Stimulated activated CD4-positive, alpha-beta T cell treated with anti-CD3 and anti-CD28 coated beads, TNF-alpha, amount 100 ng/mL, for 4 hours (primary cell): Measurements from ENCODE around the gene TRIM74.
"Not testable (repeated sequence)": the region's sequence is repeated elsewhere in the genome, so short reads cannot be mapped to it uniquely, and the experiment has no call there.

Source experiments
- DNase-seq, 3 experiments: peaks; one replicate each; pipeline ENCODE4 v3.0.0-alpha.2; 2020; ENCODE audit warnings: low read depth in 3 of 3

Gene TRIM74

DNA sequence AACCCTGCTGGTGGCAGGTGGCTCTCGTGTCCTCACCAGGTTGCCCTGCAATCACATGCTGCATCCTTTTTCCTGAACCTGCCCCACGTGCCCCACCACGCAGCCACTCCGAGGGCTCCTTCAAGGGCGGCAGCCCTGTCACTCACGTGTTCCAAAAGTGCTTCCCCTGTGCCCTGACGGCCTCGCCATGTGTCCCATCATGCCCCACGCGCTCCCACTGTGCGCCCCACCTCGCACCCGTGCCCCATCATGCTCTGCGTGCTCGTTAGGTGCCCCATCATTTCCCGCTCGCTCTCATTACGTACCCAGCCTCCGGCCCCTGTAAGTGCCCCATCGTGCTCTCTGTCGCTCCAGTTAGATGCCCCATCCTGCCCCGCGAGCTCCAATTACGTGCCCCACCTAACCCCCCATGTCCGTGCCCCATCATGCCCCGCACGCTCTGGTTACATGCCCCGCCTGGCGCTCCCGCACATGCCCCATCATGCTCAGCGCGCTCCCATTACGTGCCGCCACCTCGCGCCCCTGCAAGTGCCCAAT, at the start of gene TRIM74:
Gene TRIM74, minus strand, starts transcription at position 487 of the 537 bp plus-strand sequence. CDS start 3,309 bp downstream, outside the sequence.
- DNase-seq: not testable (repeated sequence)

DNA sequence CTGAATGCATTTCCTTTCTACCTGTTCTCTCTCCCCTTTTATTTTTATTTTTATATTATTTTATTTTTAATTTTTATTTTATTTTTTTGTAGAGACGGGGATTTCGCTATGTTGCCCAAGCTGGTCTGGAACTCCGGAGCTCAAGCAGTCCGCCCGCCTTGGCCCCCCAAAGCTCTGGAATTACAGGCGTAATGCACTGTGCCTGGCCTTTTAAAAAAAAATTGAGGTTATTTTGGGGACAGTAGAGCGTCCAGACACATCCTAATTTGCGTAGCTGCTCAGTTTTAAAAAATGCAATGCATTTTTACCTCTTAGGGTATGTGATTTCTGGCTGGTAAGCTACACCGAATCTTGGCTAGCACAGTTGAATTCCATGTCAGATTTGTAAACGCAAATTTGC, 37.2 kb upstream of the TRIM74 start:
- DNase-seq: not testable (repeated sequence)

DNA sequence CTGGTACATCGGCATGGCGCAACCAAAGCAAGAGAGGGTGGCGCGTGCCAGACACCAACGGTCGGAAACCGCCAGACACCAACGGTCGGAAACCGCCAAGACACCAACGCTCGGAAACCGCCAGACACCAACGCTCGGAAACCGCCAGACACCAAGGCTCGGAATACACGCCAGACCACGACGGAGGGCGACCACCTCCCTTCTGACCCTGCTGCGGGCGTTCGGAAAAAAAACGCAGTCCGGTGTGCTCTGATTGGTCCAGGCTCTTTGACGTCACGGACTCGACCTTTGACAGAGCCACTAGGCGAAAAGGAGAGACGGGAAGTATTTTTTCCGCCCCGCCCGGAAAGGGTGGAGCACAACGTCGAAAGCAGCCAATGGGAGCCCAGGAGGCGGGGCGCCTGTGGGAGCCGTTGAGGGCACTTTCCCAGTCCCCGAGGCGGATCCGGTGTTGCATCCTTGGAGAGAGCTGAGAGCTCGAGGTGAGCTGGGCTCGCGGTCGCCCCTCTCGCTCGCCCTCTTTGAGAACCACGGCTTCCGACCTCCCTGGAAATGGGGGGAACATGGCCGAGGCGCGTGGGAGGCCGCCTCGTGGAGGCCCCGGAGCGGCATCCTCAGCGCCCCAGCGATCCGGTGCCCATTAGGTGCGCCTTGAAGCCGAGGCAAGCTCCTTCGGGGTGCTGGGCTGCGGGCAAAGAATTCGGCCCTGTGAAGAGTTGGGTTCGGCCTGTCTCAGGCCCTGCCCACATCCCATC, 36.6 kb upstream of the TRIM74 start:
- DNase-seq: peak; percentile 78 to 85 (median 81)

DNA sequence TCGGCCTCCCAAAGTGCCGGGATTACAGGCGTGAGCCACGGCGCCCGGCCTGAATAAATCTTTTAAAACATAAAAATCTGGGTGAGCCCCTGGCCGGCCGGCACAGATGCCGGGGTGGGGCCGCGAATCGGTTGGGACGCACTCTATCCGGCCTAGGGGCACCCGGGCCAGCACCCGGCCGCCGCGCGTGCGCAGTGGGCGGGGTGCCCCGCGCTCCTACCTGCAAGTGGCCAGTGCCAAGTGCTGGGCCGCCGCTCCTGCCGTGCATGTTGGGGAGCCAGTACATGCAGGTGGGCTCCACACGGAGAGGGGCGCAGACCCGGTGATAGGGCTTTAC, 36.1 kb upstream of the TRIM74 start:
- DNase-seq: peak in 2 of 3 experiments; percentile 52 to 56

DNA sequence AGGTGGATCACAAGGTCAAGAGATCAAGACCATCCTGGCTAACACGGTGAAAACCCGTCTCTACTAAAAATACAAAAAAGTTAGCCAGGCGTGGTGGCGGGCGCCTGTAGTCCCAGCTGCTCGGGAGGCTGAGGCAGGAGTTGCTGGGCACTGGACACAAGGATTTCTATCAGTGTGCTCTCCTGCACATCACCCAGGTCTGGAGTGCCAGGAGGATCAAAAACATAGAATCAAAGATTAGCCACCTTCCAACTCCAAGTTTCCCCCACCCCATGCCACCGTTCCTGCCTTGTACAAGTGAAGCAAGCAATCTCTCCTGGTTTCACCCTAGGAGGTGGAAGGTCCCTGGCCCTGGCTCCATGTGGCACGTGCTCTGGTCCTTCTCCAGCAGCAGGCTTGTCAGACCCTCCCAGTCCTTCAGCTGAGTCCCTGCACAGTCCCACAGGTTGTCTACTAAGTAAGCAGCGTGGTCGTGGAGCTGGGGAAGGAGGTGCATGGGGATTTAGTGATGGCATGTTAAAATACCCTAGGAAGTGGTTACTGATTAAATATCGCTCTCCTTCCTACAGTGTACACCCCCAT, 28.7 kb upstream of the TRIM74 start:
- not testable (repeated sequence) for DNase-seq

DNA sequence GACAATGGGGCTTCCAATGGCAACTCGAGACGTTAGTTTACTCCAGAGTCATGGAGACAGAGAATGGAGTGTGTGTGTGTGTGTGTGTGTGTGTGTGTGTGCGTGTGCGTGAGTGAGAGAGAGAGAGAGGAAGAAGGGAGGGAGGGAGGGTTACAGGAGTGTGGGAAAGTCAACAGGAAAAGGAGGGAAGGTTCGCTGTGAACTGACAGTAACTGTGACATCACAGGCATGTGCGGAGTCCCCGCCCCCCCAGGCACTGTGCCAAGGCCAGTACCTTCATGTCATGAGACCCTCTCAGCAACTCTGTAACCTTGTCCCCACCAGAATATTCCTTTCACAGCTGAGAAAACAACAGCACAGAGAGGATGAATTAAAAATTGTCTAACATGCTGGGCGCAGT, 28.2 kb upstream of the TRIM74 start:
- DNase-seq: not testable (repeated sequence)

DNA sequence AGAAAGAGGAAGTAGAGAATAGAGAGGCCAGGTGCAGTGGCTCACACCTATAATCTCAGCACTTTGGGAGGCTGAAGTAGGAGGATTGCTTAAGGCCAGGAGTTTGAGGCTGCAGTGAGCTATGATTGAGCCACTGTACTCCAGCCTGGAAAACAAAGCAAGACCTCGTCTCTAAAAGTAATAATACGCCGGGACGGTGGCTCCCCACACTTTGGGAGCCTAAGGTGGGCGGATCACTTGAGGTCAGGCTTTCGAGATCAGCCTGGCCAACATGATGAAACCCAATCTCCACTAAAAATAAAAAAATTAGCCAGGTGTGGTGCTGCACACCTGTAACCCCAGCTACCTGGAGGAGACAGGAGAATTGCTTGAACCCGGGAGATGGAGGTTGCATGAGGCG, 26.2 kb upstream of the TRIM74 start:
- not testable (repeated sequence) for DNase-seq

DNA sequence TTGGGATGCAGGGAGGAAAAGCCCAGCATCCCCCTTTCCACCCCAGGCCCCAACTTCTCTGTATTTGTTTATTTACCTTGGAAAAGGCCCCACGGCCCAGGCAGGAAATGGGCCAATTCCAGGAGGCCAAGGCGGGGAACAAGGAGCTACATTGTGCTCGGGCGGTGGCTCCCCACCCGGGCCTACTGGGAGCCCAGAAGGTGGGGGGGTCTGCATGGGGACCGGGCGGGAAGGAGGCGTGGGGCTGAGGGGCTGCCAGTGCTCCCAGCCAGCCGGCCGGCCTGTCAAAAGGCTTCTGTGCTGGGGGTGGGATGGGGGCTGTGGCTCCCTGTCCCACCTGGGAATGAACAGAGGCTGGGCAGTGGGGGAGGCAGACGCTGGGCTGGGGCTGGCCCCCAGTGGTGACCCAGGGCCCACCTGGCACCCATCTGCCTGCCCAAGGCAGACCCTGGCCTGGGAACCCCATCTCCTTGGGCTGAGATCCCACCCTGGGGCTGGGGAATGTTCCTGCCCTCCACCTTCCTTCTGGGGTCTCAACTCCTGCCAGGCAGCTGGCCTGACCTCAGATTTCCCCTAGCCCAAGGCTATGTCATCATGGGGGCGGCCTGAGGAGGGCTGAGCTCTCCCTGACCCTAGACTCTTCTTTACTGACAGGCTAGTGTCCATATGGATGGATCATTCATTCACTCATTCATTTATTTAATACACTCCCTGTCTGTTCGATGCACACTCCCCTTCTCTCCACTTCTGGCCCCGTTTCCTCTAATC, 21.1 kb upstream of the TRIM74 start:
- not testable (repeated sequence) for DNase-seq

DNA sequence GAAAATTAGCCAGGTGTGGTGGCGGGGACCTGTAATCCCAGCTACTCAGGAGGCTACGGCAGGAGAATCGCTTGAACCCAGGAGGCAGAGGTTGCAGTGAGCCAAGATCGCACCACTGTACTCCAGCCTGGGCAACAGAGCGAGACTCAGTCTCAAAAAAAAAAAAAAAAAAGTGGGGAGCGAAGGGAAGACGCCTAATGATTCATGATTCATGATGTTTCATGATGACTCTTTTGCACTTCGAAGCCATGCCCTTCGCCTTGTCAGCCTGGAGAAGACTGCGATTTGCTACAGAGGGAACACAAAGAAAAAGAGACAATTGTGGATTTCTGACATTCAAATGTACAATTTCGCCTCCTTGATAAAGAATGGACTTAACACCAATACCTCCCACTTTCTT, 12.8 kb upstream of the TRIM74 start:
- not testable (repeated sequence) for DNase-seq

DNA sequence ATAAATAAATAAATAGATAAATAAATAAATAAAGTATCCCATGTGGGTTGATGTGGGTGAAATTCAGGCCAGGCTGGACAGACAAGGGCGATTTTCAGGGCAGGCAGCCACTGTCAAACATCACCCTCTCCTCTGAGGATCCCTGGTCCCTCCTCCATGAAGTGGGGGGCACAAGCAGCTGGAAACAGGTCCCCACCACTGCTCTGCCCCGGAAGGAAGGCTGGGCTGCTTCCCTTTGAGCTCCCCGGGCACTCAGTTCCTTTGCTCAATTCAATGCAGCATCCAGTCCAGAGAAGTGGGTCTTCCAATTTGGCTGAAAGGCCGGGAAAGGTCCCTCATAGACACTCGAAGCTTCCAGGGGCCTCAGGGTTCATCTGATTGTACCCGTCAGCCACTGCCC, 11.1 kb upstream of the TRIM74 start:
- DNase-seq: not testable (repeated sequence)

DNA sequence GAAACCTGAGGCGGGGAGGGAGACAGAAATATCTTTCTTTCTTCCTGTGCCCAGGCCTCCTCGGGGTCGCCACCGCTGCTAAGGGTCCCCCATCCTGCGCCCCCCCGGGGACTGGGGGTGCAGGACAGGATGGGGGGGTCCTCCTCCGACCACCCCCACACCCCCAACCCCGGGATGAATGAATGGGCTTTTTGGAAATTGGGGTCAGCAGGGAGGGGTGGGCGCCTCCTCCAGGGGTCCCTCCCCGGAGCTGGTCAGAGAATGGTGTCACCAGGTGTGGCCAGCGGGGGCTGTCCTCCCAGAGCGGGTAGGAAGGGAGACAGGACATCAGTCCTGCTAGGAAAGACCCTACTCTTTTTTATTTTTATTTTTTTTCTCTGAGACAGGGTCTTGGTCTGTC, 7.2 kb upstream of the TRIM74 start:
- not testable (repeated sequence) for DNase-seq

DNA sequence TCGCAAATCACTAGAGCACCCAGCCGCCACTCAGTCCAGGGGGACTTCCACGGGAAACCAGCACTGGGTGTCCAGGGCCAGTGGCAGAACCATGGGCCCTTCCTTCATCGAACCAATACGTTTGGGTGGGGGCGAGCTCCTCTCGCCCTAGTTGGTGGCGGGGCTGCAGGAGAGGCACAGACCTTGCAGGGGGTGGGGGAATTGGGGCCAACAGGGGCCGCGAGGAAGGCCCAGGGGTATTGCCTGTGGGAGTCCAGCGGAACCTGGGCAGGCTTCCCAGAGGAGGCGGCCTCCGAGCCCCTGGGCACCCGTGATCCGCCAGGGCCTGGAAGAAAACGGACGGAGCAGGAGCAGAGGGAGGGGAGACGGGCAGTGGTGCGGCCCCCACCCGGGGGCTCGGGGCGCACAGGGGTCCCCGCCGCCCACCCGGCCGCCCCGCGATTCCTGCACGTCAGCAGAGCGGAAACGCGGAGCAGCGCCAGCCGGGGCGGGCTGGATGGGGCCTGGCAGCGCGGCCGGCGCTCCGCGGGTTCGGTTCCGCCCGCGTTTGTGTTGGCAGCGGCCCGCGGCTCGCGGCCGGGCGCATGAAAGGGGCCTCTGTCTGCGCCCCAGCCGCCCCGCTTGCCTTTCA, 6.5 kb upstream of the TRIM74 start:
- not testable (repeated sequence) for DNase-seq

DNA sequence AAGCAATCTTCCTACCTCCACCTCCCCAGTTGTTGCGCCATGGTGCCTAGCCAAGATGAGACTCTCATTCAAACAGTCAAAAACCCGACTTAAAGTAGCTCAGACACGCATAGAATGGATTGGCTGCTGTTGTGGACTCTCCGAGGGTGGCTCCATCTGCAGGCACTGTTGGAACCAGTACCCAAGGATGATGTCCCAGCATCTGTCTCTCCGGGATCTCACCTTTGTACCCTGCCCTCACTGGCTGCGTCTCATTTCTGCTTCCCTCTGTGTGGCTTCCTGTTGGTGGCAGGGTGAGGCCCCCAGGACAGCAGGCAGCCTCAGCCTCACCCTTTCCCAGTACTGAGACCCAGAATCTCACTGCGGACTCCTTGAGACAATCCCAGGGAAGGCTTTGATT, 5.5 kb upstream of the TRIM74 start:
- not testable (repeated sequence) for DNase-seq

DNA sequence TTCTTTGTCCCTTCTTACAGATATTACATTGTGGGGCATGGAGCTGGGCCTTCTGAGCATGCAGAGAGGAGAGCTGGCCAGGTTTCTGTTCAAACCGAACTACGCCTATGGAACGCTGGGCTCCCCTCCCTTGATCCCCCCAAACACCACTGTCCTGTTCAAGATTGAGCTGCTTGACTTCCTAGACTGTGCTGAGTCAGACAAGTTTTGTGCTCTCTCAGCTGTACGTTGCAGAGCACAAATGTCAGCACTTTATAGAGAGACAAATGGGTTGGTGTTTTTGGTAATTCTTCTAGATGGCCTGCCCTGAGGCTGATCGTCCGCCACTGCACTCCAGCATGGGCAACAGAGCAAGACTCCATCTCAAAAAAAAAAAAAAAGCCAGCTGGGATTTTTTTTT, 2.2 kb upstream of the TRIM74 start:
- not testable (repeated sequence) for DNase-seq

DNA sequence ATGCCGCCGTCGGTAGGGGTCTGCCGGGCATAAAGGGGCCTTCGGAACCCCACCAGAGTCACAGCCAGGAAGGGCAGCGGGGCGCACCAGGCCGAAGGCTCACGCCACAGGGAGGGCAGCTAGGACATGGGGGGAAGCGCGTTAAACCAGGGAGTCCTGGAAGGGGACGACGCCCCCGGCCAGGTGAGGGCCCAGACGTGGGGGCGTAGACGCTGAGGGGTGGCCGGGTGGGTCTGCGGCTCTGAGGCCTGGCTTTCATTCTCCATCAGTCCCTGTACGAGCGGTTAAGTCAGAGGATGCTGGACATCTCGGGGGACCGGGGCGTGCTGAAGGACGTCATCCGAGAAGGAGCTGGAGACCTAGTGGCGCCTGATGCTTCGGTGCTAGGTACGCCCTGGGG, 422 bp upstream of the TRIM74 start:
- DNase-seq: not testable (repeated sequence)

DNA sequence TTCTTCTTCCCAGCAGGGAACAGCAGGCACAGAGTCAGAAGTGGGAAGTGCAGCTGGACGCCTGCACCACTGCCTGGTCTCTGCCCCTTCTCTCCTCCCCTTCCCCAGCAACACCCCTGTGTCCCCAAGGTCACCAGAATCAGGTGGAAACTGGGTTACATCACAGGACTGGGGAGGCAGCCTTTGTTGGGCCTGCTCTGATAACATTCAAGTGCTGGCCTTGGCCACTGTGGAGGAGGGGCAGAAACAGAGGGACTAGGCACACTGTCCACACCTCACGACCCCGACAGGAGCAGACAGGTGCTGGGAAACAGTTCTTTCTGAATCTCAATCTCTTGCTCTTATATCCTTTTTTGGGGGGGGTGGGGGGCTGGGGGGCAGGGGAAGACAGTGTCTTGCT, 2.4 kb downstream of the TRIM74 start:
- DNase-seq: not testable (repeated sequence)

DNA sequence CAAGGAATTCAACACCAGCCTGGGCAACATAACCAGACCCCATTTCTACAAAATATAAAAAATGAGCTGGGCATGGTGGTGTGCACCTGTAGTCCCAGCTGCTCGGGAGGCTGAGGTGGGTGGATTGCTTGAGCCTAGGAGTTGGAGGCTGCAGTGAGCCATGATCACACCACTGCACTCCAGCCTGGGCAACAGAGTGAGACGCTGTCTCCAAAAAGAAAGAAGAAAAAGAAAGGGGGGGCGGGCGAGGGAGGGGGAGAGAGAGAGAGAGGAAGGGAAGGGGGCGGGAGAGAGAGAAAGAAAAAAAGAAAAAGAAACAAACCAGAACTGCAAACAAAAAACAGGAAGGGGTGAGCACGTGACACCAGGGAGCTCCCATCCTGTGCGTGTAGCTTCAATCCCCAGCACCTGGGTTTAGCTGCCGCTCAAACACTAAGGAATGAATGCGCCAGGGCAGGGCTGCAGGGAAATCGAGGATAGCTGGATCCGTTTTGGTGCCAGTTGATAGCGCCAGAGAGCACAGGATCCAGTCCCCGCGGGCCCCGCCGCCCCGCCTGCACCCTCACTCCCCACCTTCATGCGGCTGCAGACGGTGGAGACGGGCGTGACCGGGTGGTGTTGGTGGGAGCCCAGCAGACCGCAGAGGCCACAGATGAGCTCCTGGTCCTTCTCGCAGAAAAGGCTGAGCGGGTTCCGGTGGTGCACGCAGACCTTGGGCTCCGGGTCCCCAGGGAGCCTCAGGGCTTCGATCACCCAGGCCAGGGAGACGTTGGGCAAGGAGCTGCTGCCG, 3.9 kb downstream of the TRIM74 start:
- not testable (repeated sequence) for DNase-seq

DNA sequence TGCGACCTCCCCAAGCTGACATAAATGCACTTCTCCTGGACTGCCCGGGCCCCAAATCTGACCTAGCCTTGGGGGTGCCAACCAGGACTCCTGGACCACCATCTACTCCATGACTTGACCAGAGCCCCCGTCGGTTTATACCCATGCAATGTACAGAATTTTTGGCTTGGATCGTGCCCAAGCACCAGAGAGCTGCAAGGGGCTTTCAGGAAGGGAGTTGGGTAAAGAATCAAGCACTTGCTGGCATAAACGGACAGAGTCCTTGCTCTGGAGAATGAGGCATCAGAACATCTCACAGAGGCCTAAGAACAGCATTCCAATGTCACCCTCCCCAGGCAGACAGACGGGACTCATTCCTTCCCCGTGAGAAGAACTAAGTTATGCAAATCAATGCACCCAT, 6.2 kb downstream of the TRIM74 start:
- DNase-seq: not testable (repeated sequence)

DNA sequence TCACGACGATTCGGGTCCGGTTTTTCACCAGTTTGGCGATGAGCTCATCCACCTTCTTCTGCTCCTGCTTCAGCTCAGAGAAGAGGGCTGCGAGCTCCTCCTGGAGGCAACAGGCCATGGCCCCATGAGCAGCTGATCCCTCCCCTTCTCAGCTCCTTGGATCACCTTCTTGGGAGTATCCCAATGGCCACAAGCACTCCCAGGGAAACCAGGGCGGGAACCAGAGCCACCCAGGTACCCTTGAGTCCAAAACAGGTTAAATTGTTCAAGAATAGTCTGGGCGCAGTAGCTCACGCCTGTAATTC, 8.0 kb downstream of the TRIM74 start:
- DNase-seq: not testable (repeated sequence)

DNA sequence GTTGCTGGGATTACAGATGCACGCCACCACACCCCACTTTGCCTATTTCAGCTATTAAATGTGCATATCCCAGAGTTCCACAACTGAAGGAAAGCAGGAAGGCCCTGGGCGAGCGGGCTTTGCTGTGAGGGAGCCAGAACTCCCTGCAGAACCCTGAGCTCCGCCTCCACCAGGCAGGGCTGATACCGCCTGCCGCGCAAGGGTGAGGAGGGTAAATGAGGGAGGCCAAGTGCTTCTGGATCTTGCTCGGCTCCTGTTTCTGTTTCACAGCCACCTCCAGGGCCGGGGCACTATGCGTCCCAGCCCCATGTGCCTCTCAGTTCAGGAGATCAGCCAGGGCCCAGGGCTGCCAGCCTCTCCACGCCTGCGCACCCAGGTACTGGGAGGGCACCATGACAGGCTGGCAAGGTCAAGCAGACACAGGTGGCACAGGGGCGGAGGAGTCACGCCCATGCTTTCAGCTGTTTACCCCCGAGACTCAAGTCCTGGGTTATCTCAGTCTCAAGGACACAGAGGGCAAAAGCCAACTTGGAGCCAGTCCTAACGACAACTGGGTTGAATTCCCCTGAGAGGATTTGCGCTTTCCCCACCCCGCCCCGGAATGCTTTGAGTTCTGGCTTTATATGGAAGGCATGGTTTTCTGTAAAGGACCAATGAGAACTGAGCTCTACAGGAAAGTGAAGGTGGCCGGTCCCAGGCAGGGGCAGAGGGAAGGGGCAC, 8.5 kb downstream of the TRIM74 start:
- not testable (repeated sequence) for DNase-seq

DNA sequence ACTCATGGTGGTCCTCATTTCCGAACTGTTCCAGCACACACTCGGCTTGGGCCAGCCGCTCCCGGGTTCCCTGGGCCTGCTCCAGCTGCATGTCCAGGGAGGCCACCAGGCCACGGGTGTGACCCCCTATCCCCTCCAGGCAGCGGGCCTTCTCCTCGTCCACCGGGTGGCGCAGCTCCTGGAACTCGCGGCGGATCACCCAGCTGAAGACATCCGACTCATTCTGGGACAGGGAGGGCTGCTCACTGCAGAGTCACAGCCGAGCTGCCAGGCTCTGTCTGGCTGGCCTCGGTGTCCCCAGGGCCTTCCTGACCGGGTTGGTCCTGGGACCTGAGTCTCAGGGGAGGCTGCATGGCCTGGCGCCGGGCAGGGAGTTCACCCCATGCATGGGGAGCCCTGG, 9.2 kb downstream of the TRIM74 start:
- not testable (repeated sequence) for DNase-seq
